Left renal pelvis (tissue), 4 donors: Measurements from ENCODE around the gene FAM171A1. TPM values are rescaled to one million over a fixed set of nuclear protein-coding genes. Genes with fewer than 3 reads are reported as not detected.
A peak's percentile ranks its signal among the peaks of the same experiment; 100 is the strongest.

ENCODE experiments used
- DNase-seq, 4 donors: peaks; one replicate each; pipeline ENCODE4 v3.0.0-alpha.2; 2013; ENCODE audit warnings: low read depth in 4 of 4, low spot score in 3 of 4
- polyA plus RNA-seq, 4 donors: library from polyadenylated mRNA; unstranded; fragments of 120-200 nt; gene quantifications; one replicate each; pipeline ENCODE4 v1.2.1, GENCODE V29; 2013; ENCODE audit not compliant: insufficient read length in 4 of 4

FAM171A1 gene
- polyA plus RNA-seq, 4 donors, result 55.5 to 93.7 (median 87.1) TPM

DNA sequence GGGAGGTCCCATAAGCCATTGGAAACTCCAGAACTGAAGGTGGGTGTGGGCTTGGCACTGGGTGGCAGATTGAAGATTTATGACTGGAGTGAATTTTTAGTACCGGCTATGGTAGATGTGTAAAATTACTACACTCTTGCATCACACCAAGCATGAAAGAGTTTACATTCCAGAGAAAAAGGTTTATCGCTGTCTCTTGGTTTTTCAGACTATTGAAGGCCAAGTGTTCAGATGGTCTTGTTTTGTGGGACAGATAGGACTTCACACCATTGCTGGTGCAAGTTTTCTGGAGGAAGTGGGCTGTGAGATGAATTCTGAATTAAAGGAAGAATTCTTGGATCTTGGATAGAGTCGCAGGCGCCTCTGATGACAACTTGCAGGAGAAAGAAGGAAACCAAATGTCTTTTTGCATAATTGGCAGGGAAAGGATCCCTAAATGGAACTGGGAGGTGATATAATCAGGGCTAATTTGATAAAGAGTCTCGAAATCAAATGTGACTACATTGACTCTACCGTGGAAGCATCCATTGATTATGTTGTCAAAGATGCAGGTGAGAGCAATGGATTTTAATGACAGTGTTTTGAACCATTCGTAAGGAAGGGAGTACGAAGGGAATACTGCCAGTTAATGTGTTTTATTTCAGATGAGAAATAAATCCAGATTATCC lies 188.4 kb downstream of the FAM171A1 start:
- no peak for DNase-seq

GRCh38 chr10:15181576-15182156 lies 189.4 kb downstream of the FAM171A1 start:
- DNase-seq, result no peak

- DNase-seq, result no peak
Measured at GRCh38 chr10:15180736-15181135, 190.4 kb downstream of the FAM171A1 start.

GRCh38 chr10:15176269-15176668 lies 194.8 kb downstream of the FAM171A1 start:
- DNase-seq, result no peak

DNA sequence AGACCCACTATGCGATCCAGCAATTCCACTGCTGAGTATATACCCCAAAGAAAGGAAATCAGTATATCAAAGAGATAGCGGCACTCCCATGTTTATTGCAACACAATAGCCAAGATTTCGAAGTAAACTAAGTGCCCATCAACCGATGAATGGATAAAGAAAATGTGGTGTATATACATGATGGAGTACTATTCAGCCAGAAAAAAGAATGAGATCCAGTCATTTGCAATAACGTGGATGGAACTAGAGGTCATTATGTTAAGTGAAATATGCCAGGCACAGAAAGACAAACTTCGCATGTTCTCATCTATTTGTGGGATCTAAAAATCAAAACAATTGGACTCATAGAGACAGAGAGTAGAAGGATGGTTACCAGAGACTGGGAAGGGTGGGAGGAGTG lies 195.5 kb downstream of the FAM171A1 start:
- no peak for DNase-seq

GRCh38 chr10:15172306-15172840 lies 198.7 kb downstream of the FAM171A1 start:
- no peak for DNase-seq

DNA sequence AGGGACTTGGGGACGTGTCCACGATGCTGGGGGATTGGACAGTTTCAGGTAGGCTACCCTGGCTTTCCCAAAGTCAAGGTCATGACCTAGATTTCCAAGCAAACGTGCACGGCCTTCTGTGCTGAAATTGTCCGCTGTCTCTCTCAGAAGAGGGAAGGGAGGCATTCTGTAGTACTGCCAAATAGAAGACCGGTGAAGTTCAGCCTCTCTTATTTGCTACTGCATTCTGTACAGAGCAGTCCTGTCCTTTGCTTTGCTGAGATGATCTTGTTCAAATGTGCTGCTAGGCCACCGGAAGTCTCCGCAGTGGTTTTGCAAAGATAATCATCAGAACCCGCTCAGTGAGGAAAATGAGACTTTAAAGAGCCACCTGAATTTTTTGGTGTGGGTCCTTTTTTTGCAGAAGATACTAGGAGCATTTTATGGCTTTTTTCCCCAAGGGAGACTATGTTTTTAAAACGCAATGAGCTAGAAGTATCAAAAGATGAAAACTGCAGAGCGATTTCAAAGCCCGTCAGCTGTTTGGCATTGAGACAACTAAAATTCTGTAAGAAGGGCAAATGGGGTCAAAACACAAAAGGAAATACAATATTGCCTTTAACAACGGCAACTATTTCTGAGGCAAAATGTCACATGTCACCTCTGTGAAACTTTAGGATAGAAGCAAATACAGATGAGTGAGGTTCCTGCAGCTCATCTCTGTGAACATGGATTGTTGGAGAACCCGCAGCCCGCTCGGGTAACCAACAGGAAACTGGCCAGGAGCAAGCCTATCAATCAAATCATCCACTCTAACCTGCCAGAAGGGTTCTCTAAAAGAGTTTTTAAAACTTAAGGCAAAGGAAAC lies 201.3 kb downstream of the FAM171A1 start:
- no peak for DNase-seq

- peak; percentile 84 to 89 (median 88) for DNase-seq
Measured at GRCh38 chr10:15168786-15169554, 202.1 kb downstream of the FAM171A1 start.

DNA sequence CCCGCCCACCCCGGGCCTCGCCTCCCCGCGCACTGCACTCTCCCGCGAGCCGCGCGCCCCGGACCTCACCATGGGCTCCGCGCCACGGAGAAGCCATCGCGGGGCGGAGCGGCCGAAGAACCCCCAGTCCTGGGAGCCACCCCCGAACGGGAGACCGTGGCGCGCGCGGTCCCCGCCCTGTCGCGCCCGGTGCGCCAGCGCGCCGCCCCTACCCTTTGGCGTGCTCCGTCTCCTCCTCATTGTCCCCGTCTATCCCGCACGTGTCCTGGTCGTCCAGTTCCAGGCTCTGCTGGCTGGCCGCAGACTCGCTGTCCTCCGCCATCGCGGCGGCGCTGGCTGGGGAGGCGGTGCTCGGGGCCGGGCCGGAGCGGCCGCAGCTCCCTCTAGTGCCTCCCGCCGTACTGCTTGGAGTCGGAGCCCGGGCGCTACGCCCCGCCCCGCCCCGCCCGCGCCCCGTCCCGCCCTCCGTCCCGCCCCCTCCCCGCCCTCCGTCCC lies 202.8 kb downstream of the FAM171A1 start, which contains the start of gene NMT2:
TSS of gene NMT2 (minus strand) at position 403 of the 495 bp plus-strand sequence. CDS start at position 322, 81 bp downstream.
- peak; percentile 67 to 72 (median 68) for DNase-seq

GRCh38 chr10:15167411-15168290 lies 203.4 kb downstream of the FAM171A1 start:
- peak in 1 of 4 donors; percentile 57 for DNase-seq

- DNase-seq, result no peak
Measured at GRCh38 chr10:15166325-15166724, 204.8 kb downstream of the FAM171A1 start.

GRCh38 chr10:15163253-15163828 lies 207.7 kb downstream of the FAM171A1 start:
- no peak for DNase-seq

Other genes with a start within 250 kb of the FAM171A1 start
- gene NMT2, start 202.6 kb downstream of the FAM171A1 start, polyA plus RNA-seq, result 10 to 100 TPM; 34.7 to 40.9 (median 36.0) TPM